Parathyroid adenoma (tissue), 2 donors: ENCODE measurements around the gene RSU1.

Experiments
- H2AFZ ChIP-seq: fragments of 300-600 bp; sonication (generic); one replicate; pipeline ENCODE4 v1.7.0; 2017; ENCODE audit warnings: antibody characterized with exemption, mild to moderate bottlenecking
- H3K27ac ChIP-seq: fragments of 300-600 bp; sonication (generic); one replicate; pipeline ENCODE4 v1.7.0; 2017
- H3K27me3 ChIP-seq: fragments of 300-600 bp; sonication (generic); one replicate; pipeline ENCODE4 v1.7.0; 2017; ENCODE audit warnings: low read length; ENCODE audit not compliant: control insufficient read depth, insufficient read depth
- H3K36me3 ChIP-seq: fragments of 300-600 bp; sonication (generic); one replicate; pipeline ENCODE4 v1.7.0; 2017; ENCODE audit warnings: low read length; ENCODE audit not compliant: control insufficient read depth, insufficient read depth
- H3K4me1 ChIP-seq: fragments of 300-600 bp; sonication (generic); one replicate; pipeline ENCODE4 v1.7.0; 2017; ENCODE audit warnings: control low read depth
- H3K4me2 ChIP-seq: fragments of 300-600 bp; sonication (generic); one replicate; pipeline ENCODE4 v1.7.0; 2017; ENCODE audit warnings: low read length
- H3K4me3 ChIP-seq: fragments of 300-600 bp; sonication (generic); one replicate; pipeline ENCODE4 v1.7.0; 2017; ENCODE audit warnings: low read depth, low read length
- H3K79me2 ChIP-seq: fragments of 300-600 bp; sonication (generic); one replicate; pipeline ENCODE4 v1.7.0; 2017; ENCODE audit warnings: control low read depth
- H3K9ac ChIP-seq: fragments of 300-600 bp; sonication (generic); one replicate; pipeline ENCODE4 v1.7.0; 2017; ENCODE audit warnings: mild to moderate bottlenecking
- H3K9me3 ChIP-seq: fragments of 300-600 bp; sonication (generic); one replicate; pipeline ENCODE4 v1.7.0; 2017; ENCODE audit warnings: low read length; ENCODE audit not compliant: control insufficient read depth
- TF ChIP-seq, protein P1 (sequence below): fragments of 300-600 bp; sonication (generic); IDR thresholded peaks from one replicate; pipeline ENCODE4 v1.7.0; 2017; ENCODE audit warnings: antibody characterized with exemption, mild to moderate bottlenecking
- donor health status: primary hyperparathyroidism.

The RSU1 gene

GRCh38 chr10:16681521-16681920 lies 135.7 kb downstream of the RSU1 start:
- H3K9me3 ChIP-seq, result no peaks in the 10 kb centered on the region
- no peaks in the 10 kb centered on the region for H3K79me2 ChIP-seq
- no peak overlapping the region for H2AFZ ChIP-seq
- no peak overlapping the region for H3K27ac ChIP-seq
- no peaks in the 10 kb centered on the region for H3K4me1 ChIP-seq
- H3K27me3 ChIP-seq, result no peaks in the 10 kb centered on the region
- no peak overlapping the region for H3K9ac ChIP-seq
- no peak overlapping the region for H3K4me3 ChIP-seq
- H3K36me3 ChIP-seq, result no peaks in the 10 kb centered on the region
- H3K4me2 ChIP-seq, result no peak overlapping the region
- TF ChIP-seq, protein P1, sequence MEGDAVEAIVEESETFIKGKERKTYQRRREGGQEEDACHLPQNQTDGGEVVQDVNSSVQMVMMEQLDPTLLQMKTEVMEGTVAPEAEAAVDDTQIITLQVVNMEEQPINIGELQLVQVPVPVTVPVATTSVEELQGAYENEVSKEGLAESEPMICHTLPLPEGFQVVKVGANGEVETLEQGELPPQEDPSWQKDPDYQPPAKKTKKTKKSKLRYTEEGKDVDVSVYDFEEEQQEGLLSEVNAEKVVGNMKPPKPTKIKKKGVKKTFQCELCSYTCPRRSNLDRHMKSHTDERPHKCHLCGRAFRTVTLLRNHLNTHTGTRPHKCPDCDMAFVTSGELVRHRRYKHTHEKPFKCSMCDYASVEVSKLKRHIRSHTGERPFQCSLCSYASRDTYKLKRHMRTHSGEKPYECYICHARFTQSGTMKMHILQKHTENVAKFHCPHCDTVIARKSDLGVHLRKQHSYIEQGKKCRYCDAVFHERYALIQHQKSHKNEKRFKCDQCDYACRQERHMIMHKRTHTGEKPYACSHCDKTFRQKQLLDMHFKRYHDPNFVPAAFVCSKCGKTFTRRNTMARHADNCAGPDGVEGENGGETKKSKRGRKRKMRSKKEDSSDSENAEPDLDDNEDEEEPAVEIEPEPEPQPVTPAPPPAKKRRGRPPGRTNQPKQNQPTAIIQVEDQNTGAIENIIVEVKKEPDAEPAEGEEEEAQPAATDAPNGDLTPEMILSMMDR, result no peak

GRCh38 chr10:16679511-16679910 lies 137.7 kb downstream of the RSU1 start:
- Histone ChIP-seq H3K27ac (no peak overlapping the region), H3K27me3 (no peaks in the 10 kb centered on the region), H3K4me1 (no peaks in the 10 kb centered on the region), H3K9ac (no peak overlapping the region), H3K36me3 (no peaks in the 10 kb centered on the region), H3K4me3 (no peak overlapping the region), H3K79me2 (no peaks in the 10 kb centered on the region), H3K9me3 (no peaks in the 10 kb centered on the region), H3K4me2 (no peak overlapping the region), H2AFZ (no peak overlapping the region)
- TF ChIP-seq, protein P1, result no peak

GRCh38 chr10:16675334-16675733 lies 141.9 kb downstream of the RSU1 start:
- H3K4me2 ChIP-seq, result no peak overlapping the region
- H3K27me3 ChIP-seq, result no peaks in the 10 kb centered on the region
- no peaks in the 10 kb centered on the region for H3K9me3 ChIP-seq
- no peak overlapping the region for H3K27ac ChIP-seq
- H3K9ac ChIP-seq, result no peak overlapping the region
- H3K79me2 ChIP-seq, result no peaks in the 10 kb centered on the region
- TF ChIP-seq, protein P1, result no peak
- H3K4me1 ChIP-seq, result no peaks in the 10 kb centered on the region
- no peak overlapping the region for H3K4me3 ChIP-seq
- H3K36me3 ChIP-seq, result no peaks in the 10 kb centered on the region
- H2AFZ ChIP-seq, result no peak overlapping the region

- Histone ChIP-seq H3K79me2 (no peaks in the 10 kb centered on the region), H3K27me3 (no peaks in the 10 kb centered on the region), H3K4me1 (no peaks in the 10 kb centered on the region), H3K4me2 (no peak overlapping the region), H3K4me3 (no peak overlapping the region), H3K27ac (no peak overlapping the region), H3K9ac (no peak overlapping the region), H3K9me3 (no peaks in the 10 kb centered on the region), H3K36me3 (no peaks in the 10 kb centered on the region), H2AFZ (no peak overlapping the region)
- TF ChIP-seq, protein P1, result no peak
Measured at GRCh38 chr10:16674147-16674703, 143.0 kb downstream of the RSU1 start.

DNA sequence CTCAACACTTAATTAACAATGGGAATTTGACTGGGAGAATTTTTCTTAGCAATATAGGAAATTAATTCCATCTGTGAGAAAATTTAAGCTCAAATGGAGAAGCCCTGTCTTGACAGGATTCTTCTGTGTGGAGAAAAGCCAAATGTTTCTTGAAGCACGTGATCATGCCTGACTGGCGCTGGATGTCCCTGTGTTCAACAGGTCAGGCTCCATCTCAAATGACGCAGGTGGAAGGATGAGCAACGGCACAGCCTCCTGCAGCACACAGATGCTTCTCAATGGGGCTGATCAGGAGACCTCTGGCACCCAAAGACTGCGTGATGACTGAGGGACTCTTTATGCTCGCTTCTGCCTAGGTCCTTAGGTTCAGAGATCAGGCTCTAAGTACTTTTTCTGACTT lies 143.8 kb downstream of the RSU1 start:
- Histone ChIP-seq H3K9ac (no peak overlapping the region), H3K27ac (no peak overlapping the region), H3K4me1 (no peaks in the 10 kb centered on the region), H3K4me3 (no peak overlapping the region), H3K79me2 (no peaks in the 10 kb centered on the region), H2AFZ (no peak overlapping the region), H3K4me2 (no peak overlapping the region), H3K36me3 (no peaks in the 10 kb centered on the region), H3K9me3 (no peaks in the 10 kb centered on the region), H3K27me3 (no peaks in the 10 kb centered on the region)
- TF ChIP-seq, protein P1, result no peak
